Smooth muscle cell (in vitro differentiated cells): Measurements from ENCODE around the gene NFIB. TPM values are rescaled to one million over a fixed set of nuclear protein-coding genes. Genes with fewer than 3 reads are reported as not detected.

Source experiments
- DNase-seq: peaks from one replicate; lab custom pipeline; 2025; ENCODE audit not compliant: unreplicated experiment; lab: John Stamatoyannopoulos, UW
- H2AFZ ChIP-seq: fragments of 200-600 bp; sonication (generic); 2 replicates; pipeline ENCODE4 v1.6.0; 2016; ENCODE audit warnings: antibody characterized with exemption, low read depth, mild to moderate bottlenecking
- H3F3A ChIP-seq: fragments of 200-600 bp; sonication (generic); 2 replicates; pipeline ENCODE4 v1.6.0; 2017; ENCODE audit warnings: antibody characterized with exemption, low read depth
- H3K27ac ChIP-seq: fragments of 200-600 bp; sonication (generic); 2 replicates; pipeline ENCODE4 v1.5.1; 2016; ENCODE audit warnings: low read depth, mild to moderate bottlenecking
- H3K27me3 ChIP-seq: fragments of 200-600 bp; sonication (generic); 2 replicates; pipeline ENCODE4 v1.6.1; 2016; ENCODE audit warnings: low read depth, mild to moderate bottlenecking
- H3K36me3 ChIP-seq: fragments of 200-600 bp; sonication (generic); 2 replicates; pipeline ENCODE4 v1.5.1; 2016; ENCODE audit warnings: low read depth
- H3K4me1 ChIP-seq: fragments of 200-600 bp; sonication (generic); 2 replicates; pipeline ENCODE4 v1.5.1; 2016; ENCODE audit warnings: low read depth
- H3K4me2 ChIP-seq: fragments of 200-600 bp; sonication (generic); 2 replicates; pipeline ENCODE4 v1.6.0; 2016; ENCODE audit warnings: mild to moderate bottlenecking
- H3K4me3 ChIP-seq: fragments of 200-600 bp; sonication (generic); 2 replicates; pipeline ENCODE4 v1.5.1; 2016; ENCODE audit warnings: mild to moderate bottlenecking
- H3K79me2 ChIP-seq: fragments of 200-600 bp; sonication (generic); 2 replicates; pipeline ENCODE4 v1.6.0; 2016; ENCODE audit warnings: low read depth, mild to moderate bottlenecking
- H3K9ac ChIP-seq: fragments of 200-600 bp; sonication (generic); 2 replicates; pipeline ENCODE4 v1.6.0; 2016; ENCODE audit warnings: low read depth
- H3K9me3 ChIP-seq: fragments of 200-600 bp; sonication (generic); replicated peaks from 2 replicates; pipeline ENCODE4 v1.5.1; 2016; ENCODE audit warnings: low read depth
- H4K20me1 ChIP-seq: fragments of 200-600 bp; sonication (generic); 2 replicates; pipeline ENCODE4 v1.6.0; 2016; ENCODE audit warnings: low read depth
- CTCF ChIP-seq: fragments of 200-600 bp; sonication (generic); IDR thresholded peaks from 2 replicates; pipeline ENCODE4 v1.5.1; 2017; ENCODE audit warnings: borderline replicate concordance, mild to moderate bottlenecking, antibody characterized with exemption; ENCODE audit not compliant: insufficient read depth, poor library complexity, severe bottlenecking
- WGBS: methylation state at CpG from one replicate; pipeline ENCODE4 v1.1.7; 2016; ENCODE audit warnings: low lambda C conversion rate; 5-methylcytosine and 5-hydroxymethylcytosine counted together
- polyA plus RNA-seq: library from polyadenylated mRNA; unstranded; fragments of >200 nt; fragmentation: Nextera tagmentation; extraction: Ambion mirVana; gene quantifications from 2 replicates; pipeline ENCODE4 v1.2.1, GENCODE V29; 2016
- total RNA-seq: library from RNA; depleted of rRNA; stranded (reverse); fragments of >200 nt; gene quantifications from 2 replicates; pipeline ENCODE4 v1.2.3, GENCODE V29; 2014

NFIB gene
- total and polyA plus RNA-seq, 2 experiments from 2014 or later = 0.93 to 1.7 TPM

GRCh38 chr9:14198047-14198840, 115.7 kb downstream of the NFIB start:
- Histone ChIP-seq H2AFZ (no peak overlapping the region), H3K4me3 (no peak overlapping the region), H3K79me2 (no peaks in the 10 kb centered on the region), H4K20me1 (no peaks in the 10 kb centered on the region), H3K9me3 (no peaks in the 10 kb centered on the region), H3K27me3 (no peaks in the 10 kb centered on the region), H3K4me1 (no peaks in the 10 kb centered on the region), H3K9ac (no peak overlapping the region), H3K4me2 (no peak overlapping the region), H3K36me3 (no peaks in the 10 kb centered on the region), H3F3A (no peaks in the 10 kb centered on the region), H3K27ac (no peak overlapping the region)
- WGBS = 92% methylated on average over 11 of the region's 11 CpGs
- DNase-seq = no peak
- TF ChIP-seq CTCF = no peak

DNA sequence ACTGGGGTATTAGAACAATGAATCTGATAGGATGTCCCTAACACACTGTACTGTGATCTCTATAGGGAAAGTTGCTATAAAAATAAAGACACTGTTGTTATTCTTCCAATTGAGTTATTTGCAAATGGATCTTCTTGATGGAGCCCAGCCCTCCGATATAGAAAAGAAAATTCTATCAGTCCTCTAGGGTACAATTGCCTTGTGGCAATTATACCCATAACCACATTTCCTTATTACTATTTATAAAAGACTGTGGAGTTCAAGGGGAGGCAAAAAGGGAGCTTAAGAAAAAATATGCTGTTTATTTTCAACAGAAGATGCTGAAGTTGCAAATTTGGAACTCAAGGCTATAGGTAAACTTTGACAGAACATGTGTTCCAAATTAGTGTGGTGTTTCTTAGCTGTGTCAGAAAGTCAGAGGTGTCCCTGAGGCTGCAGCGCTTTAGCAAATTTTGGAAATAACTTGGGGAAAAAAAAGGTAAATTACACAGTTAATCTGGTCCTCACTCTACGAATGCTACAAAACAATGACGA, 116.5 kb downstream of the NFIB start:
- 94% methylated on average over 4 of the region's 4 CpGs for WGBS

DNA sequence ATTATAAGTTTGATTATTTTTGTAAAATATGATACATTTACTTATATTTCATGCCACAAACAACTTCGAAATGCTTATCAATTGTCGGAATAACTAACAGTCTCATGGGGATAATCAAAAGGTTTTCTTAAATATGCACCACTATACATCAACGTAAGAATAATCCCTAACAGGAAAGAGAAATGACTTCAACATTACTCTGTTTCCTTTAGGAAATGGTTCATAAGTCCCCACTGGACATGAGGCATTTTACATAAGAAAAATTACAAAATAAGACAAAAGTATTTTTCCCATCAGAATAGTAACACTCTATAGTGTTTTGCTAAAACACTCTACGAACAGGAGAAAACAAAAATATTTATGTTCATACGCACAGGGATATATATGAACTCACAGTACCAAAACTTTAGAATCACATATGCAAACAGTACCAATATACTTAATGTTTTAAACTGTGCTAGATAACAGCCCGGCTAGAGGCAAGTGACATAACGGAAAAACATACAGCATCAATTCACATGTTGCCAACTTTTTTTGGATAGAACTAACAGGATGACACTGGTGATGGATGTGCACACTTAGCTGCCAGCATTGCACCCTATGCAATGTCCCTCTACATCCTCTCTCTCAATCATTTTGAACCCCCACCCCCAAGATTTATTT, 120.5 kb downstream of the NFIB start:
- no peak overlapping the region for H2AFZ ChIP-seq
- no peaks in the 10 kb centered on the region for H3F3A ChIP-seq
- WGBS = 86% methylated on average over 7 of the region's 7 CpGs
- H3K9me3 ChIP-seq = no peaks in the 10 kb centered on the region
- H3K9ac ChIP-seq = no peak overlapping the region
- no peak overlapping the region for H3K27ac ChIP-seq
- TF ChIP-seq CTCF = no peak
- no peaks in the 10 kb centered on the region for H3K4me1 ChIP-seq
- no peak for DNase-seq
- no peak overlapping the region for H3K4me3 ChIP-seq
- H4K20me1 ChIP-seq = no peaks in the 10 kb centered on the region
- H3K4me2 ChIP-seq = no peak overlapping the region
- H3K79me2 ChIP-seq = no peaks in the 10 kb centered on the region
- no peaks in the 10 kb centered on the region for H3K36me3 ChIP-seq
- no peaks in the 10 kb centered on the region for H3K27me3 ChIP-seq

More for the DNA sequence above, 116.5 kb downstream of the NFIB start:
- H3K4me3 ChIP-seq = no peak overlapping the region
- H3K4me2 ChIP-seq = no peak overlapping the region
- no peak overlapping the region for H3K9ac ChIP-seq
- H2AFZ ChIP-seq = no peak overlapping the region
- H3K9me3 ChIP-seq = no peaks in the 10 kb centered on the region
- no peaks in the 10 kb centered on the region for H4K20me1 ChIP-seq
- H3K79me2 ChIP-seq = no peaks in the 10 kb centered on the region
- no peak for TF ChIP-seq CTCF
- no peaks in the 10 kb centered on the region for H3K36me3 ChIP-seq
- H3F3A ChIP-seq = no peaks in the 10 kb centered on the region
- no peaks in the 10 kb centered on the region for H3K27me3 ChIP-seq
- H3K4me1 ChIP-seq = no peaks in the 10 kb centered on the region
- no peak overlapping the region for H3K27ac ChIP-seq
- DNase-seq = no peak
